BJ (cell line): ENCODE data around the gene ANO4. TPM values are rescaled to one million over a fixed set of nuclear protein-coding genes. Genes with fewer than 3 reads are reported as not detected.

Source experiments
- CTCF ChIA-PET: fragments of 350-600 bp; formaldehyde crosslinking; extraction: SDS; loops from one replicate; lab custom pipeline; 2021; ENCODE audit warnings: antibody characterized with exemption, inconsistent platforms; lab: Yijun Ruan, JAX
- POLR2A ChIA-PET: fragments of 300-600 bp; sonication (Branson Sonifier 250); formaldehyde crosslinking; extraction: SDS; loops from one replicate; lab custom pipeline; 2021; ENCODE audit warnings: antibody characterized with exemption; lab: Charles Lee
- DNase-seq: peaks from one replicate; pipeline ENCODE4 v3.0.0-alpha.2; 2011; ENCODE audit warnings: low read depth
- H3K27me3 ChIP-seq: 2 replicates; pipeline ENCODE4 v1.6.0; 2011; ENCODE audit warnings: low read length; ENCODE audit not compliant: control insufficient read depth, insufficient read depth
- H3K36me3 ChIP-seq: 2 replicates; pipeline ENCODE4 v1.5.1; 2011; ENCODE audit warnings: low read length; ENCODE audit not compliant: control insufficient read depth, insufficient read depth
- H3K4me3 ChIP-seq: 2 replicates; pipeline ENCODE4 v1.5.1; 2011; ENCODE audit warnings: low read depth, mild to moderate bottlenecking, control low read depth, low read length
- polyA plus RNA-seq: library from polyadenylated mRNA; depleted of rRNA; stranded (reverse); fragments of >200 nt; gene quantifications from 2 replicates; pipeline ENCODE4 v1.2.3, GENCODE V29; 2011
- TF ChIP-seq, protein P1 (sequence below): IDR thresholded peaks from 2 replicates; pipeline ENCODE4 v1.5.1; 2011; ENCODE audit warnings: low read depth, mild to moderate bottlenecking, control low read depth, inconsistent platforms, low read length, moderate library complexity; ENCODE audit not compliant: insufficient read depth

The ANO4 gene
- polyA plus RNA-seq, 1 experiment: 7.1 TPM

DNA sequence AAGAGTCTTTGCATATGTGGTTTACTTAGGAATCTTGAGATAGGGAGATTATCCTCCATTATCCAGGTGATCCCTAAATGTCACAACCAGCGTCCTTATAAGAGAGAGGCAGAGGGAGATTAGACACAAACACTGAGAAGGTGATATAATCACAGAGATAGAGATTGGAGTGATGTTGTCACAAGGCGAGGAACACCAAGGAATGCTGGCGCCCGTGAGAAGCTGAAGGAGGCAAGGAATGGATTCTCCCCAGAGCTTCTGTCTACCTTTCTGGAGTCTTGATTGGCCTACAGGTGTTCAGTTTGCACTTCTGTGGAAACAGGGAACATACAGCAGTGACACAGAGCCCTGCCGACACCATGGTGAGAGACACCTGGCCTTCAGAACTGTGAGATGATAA lies 101.6 kb downstream of the ANO4 start:
- CTCF ChIA-PET: no interaction called here
- DNase-seq: no peak
- H3K36me3 ChIP-seq: no peaks in the 10 kb centered on the region
- POLR2A ChIA-PET: no interaction called here
- H3K27me3 ChIP-seq: no peaks in the 10 kb centered on the region
- TF ChIP-seq, protein P1, sequence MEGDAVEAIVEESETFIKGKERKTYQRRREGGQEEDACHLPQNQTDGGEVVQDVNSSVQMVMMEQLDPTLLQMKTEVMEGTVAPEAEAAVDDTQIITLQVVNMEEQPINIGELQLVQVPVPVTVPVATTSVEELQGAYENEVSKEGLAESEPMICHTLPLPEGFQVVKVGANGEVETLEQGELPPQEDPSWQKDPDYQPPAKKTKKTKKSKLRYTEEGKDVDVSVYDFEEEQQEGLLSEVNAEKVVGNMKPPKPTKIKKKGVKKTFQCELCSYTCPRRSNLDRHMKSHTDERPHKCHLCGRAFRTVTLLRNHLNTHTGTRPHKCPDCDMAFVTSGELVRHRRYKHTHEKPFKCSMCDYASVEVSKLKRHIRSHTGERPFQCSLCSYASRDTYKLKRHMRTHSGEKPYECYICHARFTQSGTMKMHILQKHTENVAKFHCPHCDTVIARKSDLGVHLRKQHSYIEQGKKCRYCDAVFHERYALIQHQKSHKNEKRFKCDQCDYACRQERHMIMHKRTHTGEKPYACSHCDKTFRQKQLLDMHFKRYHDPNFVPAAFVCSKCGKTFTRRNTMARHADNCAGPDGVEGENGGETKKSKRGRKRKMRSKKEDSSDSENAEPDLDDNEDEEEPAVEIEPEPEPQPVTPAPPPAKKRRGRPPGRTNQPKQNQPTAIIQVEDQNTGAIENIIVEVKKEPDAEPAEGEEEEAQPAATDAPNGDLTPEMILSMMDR: no peak
- H3K4me3 ChIP-seq: no peak overlapping the region

- TF ChIP-seq, protein P1: no peak
- Histone ChIP-seq H3K4me3 (no peak overlapping the region), H3K27me3 (no peaks in the 10 kb centered on the region), H3K36me3 (no peaks in the 10 kb centered on the region)
- CTCF ChIA-PET: interaction anchor here (0.6 kb wide), 1 partner anchor 20 kb away, joined by 4 read pairs; no protein-coding TSS in a partner anchor
- no peak for DNase-seq
- POLR2A ChIA-PET: no interaction called here
Measured at GRCh38 chr12:100897240-100897639, 102.7 kb downstream of the ANO4 start.

DNA sequence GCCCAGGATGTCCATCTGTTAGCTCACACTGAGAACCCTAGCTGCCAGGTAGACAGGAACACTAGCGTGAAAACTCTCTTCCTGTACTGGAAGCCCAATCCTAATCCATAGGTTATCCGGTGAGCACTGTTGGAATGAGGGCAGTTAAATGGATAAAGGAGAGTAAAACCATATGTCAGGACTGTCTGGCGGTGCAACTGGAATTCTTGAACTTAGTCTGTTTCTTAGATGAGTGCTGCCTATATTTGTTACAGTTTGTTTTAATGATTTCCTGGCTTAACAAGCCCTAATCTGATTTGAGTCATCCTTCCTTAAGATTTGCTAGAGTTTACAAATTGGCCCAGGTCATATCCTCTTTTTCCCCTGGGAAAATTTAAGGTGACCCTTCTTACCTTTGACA lies 104.7 kb downstream of the ANO4 start:
- CTCF ChIA-PET: no interaction called here
- H3K4me3 ChIP-seq: no peak overlapping the region
- no peaks in the 10 kb centered on the region for H3K36me3 ChIP-seq
- DNase-seq: no peak
- POLR2A ChIA-PET: no interaction called here
- TF ChIP-seq, protein P1: no peak
- no peaks in the 10 kb centered on the region for H3K27me3 ChIP-seq

- ChIA-PET CTCF (no interaction called here), POLR2A (no interaction called here)
- no peak overlapping the region for H3K4me3 ChIP-seq
- H3K27me3 ChIP-seq: no peaks in the 10 kb centered on the region
- no peak for DNase-seq
- TF ChIP-seq, protein P1: no peak
- H3K36me3 ChIP-seq: no peaks in the 10 kb centered on the region
Measured at GRCh38 chr12:100900808-100901207, 106.2 kb downstream of the ANO4 start.

GRCh38 chr12:100901266-100901665 lies 106.7 kb downstream of the ANO4 start:
- TF ChIP-seq, protein P1: no peak

More at GRCh38 chr12:100901266-100901665, 106.7 kb downstream of the ANO4 start:
- H3K4me3 ChIP-seq: no peak overlapping the region
- CTCF ChIA-PET: no interaction called here
- peak; percentile 7 for DNase-seq
- POLR2A ChIA-PET: no interaction called here
- no peaks in the 10 kb centered on the region for H3K27me3 ChIP-seq
- no peaks in the 10 kb centered on the region for H3K36me3 ChIP-seq
